Heart right ventricle (tissue), 16 donors: ENCODE results near the gene LRRFIP2. TPM values are rescaled to one million over a fixed set of nuclear protein-coding genes. Genes with fewer than 3 reads are reported as not detected.

ENCODE experiments used
- ATAC-seq, 8 donors: fragments of 200-7000 bp; cut with Tn5 transposase; one replicate each; pipeline ENCODE4 v1.9.1; 2020; ENCODE audit warnings: mild to moderate bottlenecking in 8 of 8, moderate library complexity in 8 of 8, moderate number of reproducible peaks in 1 of 8
- DNase-seq, 2 donors: peaks; one replicate each; pipeline ENCODE4 v3.0.0-alpha.2; 2020
- H3K27ac ChIP-seq, 10 donors: fragments of 200-600 bp; sonication (generic) in 2 of 10; one replicate each; pipeline versions ENCODE4 v1.5.0 to v1.8.0; 2020 to 2022; ENCODE audit warnings: mild to moderate bottlenecking in 3 of 10
- H3K27me3 ChIP-seq, 7 donors: fragments of 200-600 bp; one replicate each; pipeline ENCODE4 v1.8.0; 2021 to 2022; ENCODE audit warnings: mild to moderate bottlenecking in 2 of 7
- H3K36me3 ChIP-seq, 9 donors: fragments of 200-600 bp; sonication (generic) in 1 of 9; one replicate each; pipeline versions ENCODE4 v1.5.0 to v1.8.0; 2020 to 2022; ENCODE audit warnings: mild to moderate bottlenecking in 2 of 9
- H3K4me1 ChIP-seq, 9 donors: fragments of 200-600 bp; sonication (generic) in 1 of 9; one replicate each; pipeline versions ENCODE4 v1.5.0 to v1.8.0; 2020 to 2022; ENCODE audit warnings: mild to moderate bottlenecking in 4 of 9
- H3K4me3 ChIP-seq, 10 donors: fragments of 200-600 bp; sonication (generic) in 2 of 10; one replicate each; pipeline versions ENCODE4 v1.5.0 to v1.8.0; 2020 to 2022; ENCODE audit warnings: mild to moderate bottlenecking in 7 of 10, moderate library complexity in 2 of 10
- H3K9me3 ChIP-seq, 11 donors: fragments of 200-600 bp in 10 of 11; sonication (generic) in 2 of 11; one replicate each; pipeline versions ENCODE4 v1.5.0 to v1.8.0; 2013 to 2022; ENCODE audit warnings: mild to moderate bottlenecking in 2 of 11, control low read depth in 1 of 11, moderate library complexity in 1 of 11
- WGBS, 2 donors: extraction: QIAGEN DNeasy Blood & Tissue Kit; methylation state at CpG; one replicate each; pipeline ENCODE4 v1.1.7; 2013; ENCODE audit warnings: inconsistent platforms in 1 of 2; 5-methylcytosine and 5-hydroxymethylcytosine counted together
- intact Hi-C, 10 donors: fragments of 100-400 bp; cut with DNase I; formaldehyde crosslinking; loops; one replicate each; pipeline versions ENCODE4 v1.11.1 to v1.14.2; 2022
- polyA plus RNA-seq, 2 donors: library from polyadenylated mRNA; stranded (reverse); fragments of 200-250 nt; gene quantifications; one replicate each; pipeline ENCODE4 v1.2.3, GENCODE V29; 2013
- total RNA-seq, 10 donors: library from RNA; stranded (reverse); fragmentation: NEBNext Ultra II Directional in 3 of 10; extraction: Animal tissue kit (Norgen Biotek cat#: 25700) in 3 of 10; gene quantifications; one replicate each; pipeline versions ENCODE4 v1.2.1 to v1.2.4, GENCODE V29; 2021 to 2023
- TF ChIP-seq, protein P1 (sequence below), 9 donors: fragments of 200-600 bp; sonication (generic) in 2 of 9; IDR thresholded peaks; one replicate each; pipeline versions ENCODE4 v1.5.0 to v1.8.0; 2021 to 2022; ENCODE audit warnings: antibody characterized with exemption in 9 of 9, mild to moderate bottlenecking in 5 of 9, moderate library complexity in 1 of 9
- donor health status: Arrhythmogenic right ventricular cardiomyopathy.
- donor health status: ischemic (EF 13 %, LVEDD 7.1; RV severe dilation, severe dysfunction).
- donor health status: healthy with polysubstance abuse.
- donor health status: DM: no; HTN: yes; CAD: no.
- donor health status: DM: no; HTN: no; CAD: no.
- donor health status: ischemic (EF 25% LVEDD 6.9; RV normal size, moderate dysfunction).
- donor health status: ischemic (EF 25% LVEDD 5.7; RV mildly dilated, moderate dysfunction).
- donor health status: healthy.
- donor health status: DM: yes; HTN: yes; CAD: no.
- donor health status: Ischemic cardiomyopathy.
- donor health status: ischemic (EF 35%, LVEDD 5.7; RV mildly dilated, moderate dysfunction).
- donor health status: nonischemic (EF 11% LVEDD 7.7; RV severe dilation, severe dysfunction).
- donor health status: DM: yes; HTN: yes; CAD: no.
- donor health status: PGD.
- donor health status: ischemic (EF 29% LVEDD 5.4; RV normal size, mild dysfunction).
- donor health status: nonischemic (EF 23%, LVEDD 6.1; RV moderate dilation, normal function).

The LRRFIP2 gene
- total and polyA plus RNA-seq, 12 donors: 63.2 to 199 (median 127) TPM

- intact Hi-C loops: no loop called here
- no peaks in the 10 kb centered on the region for H3K27me3 ChIP-seq
- DNase-seq (peak in 1 of 2 donors; percentile 46), ATAC-seq (peak in 7 of 8 donors; percentile 64 to 82 (median 66))
- no peak overlapping the region for H3K4me3 ChIP-seq
- peaks cover 0 to 100% (median 13%) of the 10 kb centered on the region in 9 donors for H3K36me3 ChIP-seq
- H3K27ac ChIP-seq: peak overlapping the region in 9 of 10 donors; percentile 7 to 80 (median 67)
- peaks cover 0 to 19% (median 9%) of the 10 kb centered on the region in 11 donors for H3K9me3 ChIP-seq
- H3K4me1 ChIP-seq: peaks cover 17 to 57% (median 47%) of the 10 kb centered on the region in 9 donors
- 64 to 68% methylated on average over 10 of the region's 10 CpGs for WGBS, 2 donors
- TF ChIP-seq, protein P1, sequence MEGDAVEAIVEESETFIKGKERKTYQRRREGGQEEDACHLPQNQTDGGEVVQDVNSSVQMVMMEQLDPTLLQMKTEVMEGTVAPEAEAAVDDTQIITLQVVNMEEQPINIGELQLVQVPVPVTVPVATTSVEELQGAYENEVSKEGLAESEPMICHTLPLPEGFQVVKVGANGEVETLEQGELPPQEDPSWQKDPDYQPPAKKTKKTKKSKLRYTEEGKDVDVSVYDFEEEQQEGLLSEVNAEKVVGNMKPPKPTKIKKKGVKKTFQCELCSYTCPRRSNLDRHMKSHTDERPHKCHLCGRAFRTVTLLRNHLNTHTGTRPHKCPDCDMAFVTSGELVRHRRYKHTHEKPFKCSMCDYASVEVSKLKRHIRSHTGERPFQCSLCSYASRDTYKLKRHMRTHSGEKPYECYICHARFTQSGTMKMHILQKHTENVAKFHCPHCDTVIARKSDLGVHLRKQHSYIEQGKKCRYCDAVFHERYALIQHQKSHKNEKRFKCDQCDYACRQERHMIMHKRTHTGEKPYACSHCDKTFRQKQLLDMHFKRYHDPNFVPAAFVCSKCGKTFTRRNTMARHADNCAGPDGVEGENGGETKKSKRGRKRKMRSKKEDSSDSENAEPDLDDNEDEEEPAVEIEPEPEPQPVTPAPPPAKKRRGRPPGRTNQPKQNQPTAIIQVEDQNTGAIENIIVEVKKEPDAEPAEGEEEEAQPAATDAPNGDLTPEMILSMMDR (IDR thresholded peaks at IDR 0.05): no peak
Observed at GRCh38 chr3:37032961-37033360, 141.4 kb downstream of the LRRFIP2 start.

GRCh38 chr3:37031096-37031682, 143.2 kb downstream of the LRRFIP2 start:
- H3K36me3 ChIP-seq: peaks cover 0 to 100% (median 13%) of the 10 kb centered on the region in 9 donors
- TF ChIP-seq, protein P1 (IDR thresholded peaks at IDR 0.05): no peak
- 60 to 70% methylated on average over 7 of the region's 7 CpGs for WGBS, 2 donors
- H3K4me1 ChIP-seq: peaks cover 17 to 69% (median 55%) of the 10 kb centered on the region in 9 donors
- intact Hi-C loops: no loop called here
- DNase-seq (no peak), ATAC-seq (peak in 4 of 8 donors; percentile 12 to 62 (median 18))
- H3K27ac ChIP-seq: peak overlapping the region; percentile 5 to 80 (median 58)
- no peaks in the 10 kb centered on the region for H3K27me3 ChIP-seq
- peaks cover 0 to 11% (median 3%) of the 10 kb centered on the region in 11 donors for H3K9me3 ChIP-seq
- no peak overlapping the region for H3K4me3 ChIP-seq

- Histone ChIP-seq H3K36me3 (peaks cover 0 to 100% (median 13%) of the 10 kb centered on the region in 9 donors), H3K27ac (peak overlapping the region; percentile 5 to 80 (median 58)), H3K9me3 (peaks cover 0 to 5% (median 0%) of the 10 kb centered on the region in 11 donors), H3K4me1 (peaks cover 17 to 75% (median 58%) of the 10 kb centered on the region in 9 donors), H3K27me3 (no peaks in the 10 kb centered on the region), H3K4me3 (no peak overlapping the region)
- intact Hi-C loops: no loop called here
- peak in 5 of 8 donors; percentile 26 to 64 (median 41) for ATAC-seq
- WGBS, 2 donors: 34 to 41% methylated on average over 3 of the region's 3 CpGs
- peak in 1 of 2 donors; percentile 46 for DNase-seq
- TF ChIP-seq, protein P1 (IDR thresholded peaks at IDR 0.05): no peak
Observed at GRCh38 chr3:37030588-37030987, 143.8 kb downstream of the LRRFIP2 start.

- Histone ChIP-seq H3K36me3 (peaks cover 0 to 100% (median 13%) of the 10 kb centered on the region in 9 donors), H3K27me3 (no peaks in the 10 kb centered on the region), H3K4me1 (peaks cover 17 to 82% (median 60%) of the 10 kb centered on the region in 9 donors), H3K9me3 (peaks cover 0 to 4% (median 0%) of the 10 kb centered on the region in 11 donors), H3K27ac (peak overlapping the region; percentile 21 to 80 (median 58)), H3K4me3 (no peak overlapping the region)
- DNase-seq (no peak), ATAC-seq (no peak)
- intact Hi-C loops: loop anchor here in 4 of 10 donors (5.0 to 10.0 kb wide), 2 partner anchors 183 to 185 kb away; no protein-coding TSS in a partner anchor
- TF ChIP-seq, protein P1 (IDR thresholded peaks at IDR 0.05): no peak
Observed at GRCh38 chr3:37029516-37030163, 144.7 kb downstream of the LRRFIP2 start.
